H1 (cell line): ENCODE results near the gene PIAS3. TPM values are rescaled to one million over a fixed set of nuclear protein-coding genes. Genes with fewer than 3 reads are reported as not detected.

Source experiments
- FOSL1 ChIP-seq: IDR thresholded peaks from 2 replicates; pipeline ENCODE4 v1.6.1; 2011; ENCODE audit warnings: mild to moderate bottlenecking, low read depth, low read length, moderate library complexity; ENCODE audit not compliant: insufficient read depth
- POLR2AphosphoS5 ChIP-seq: IDR thresholded peaks from 2 replicates; pipeline ENCODE4 v1.6.1; 2011; ENCODE audit warnings: low read depth, low read length
- ZNF274 ChIP-seq: IDR thresholded peaks from 2 replicates; pipeline ENCODE4 v1.7.0; 2012; ENCODE audit warnings: low read length, borderline replicate concordance; ENCODE audit errors: extremely low read depth
- polyA plus RNA-seq, 7 experiments: library from polyadenylated mRNA; depleted of rRNA in 3 of 7; stranded (reverse) in 5 of 7; unstranded in 2 of 7; fragments of >200 nt in 5 of 7; fragments of 200-250 nt in 2 of 7; gene quantifications; 1 replicate in 5 of 7; 2 replicates in 1 of 7; 4 replicates in 1 of 7; pipeline versions ENCODE4 v1.2.1 to v1.2.3, GENCODE V29; 2011 to 2013; ENCODE audit warnings: missing spikeins in 2 of 7, mixed read lengths in 2 of 7
- total RNA-seq: library from RNA; stranded (reverse); fragmentation: NEBNext Ultra II Directional; extraction: Animal tissue kit (Norgen Biotek cat#: 25700); gene quantifications from 2 replicates; pipeline ENCODE4 v1.2.1, GENCODE V29; 2021
- TF ChIP-seq, protein P1 (sequence below): fragments of 300-600 bp; sonication (generic); IDR thresholded peaks from 2 replicates; pipeline ENCODE4 v1.7.1; 2012; ENCODE audit warnings: low read length, moderate library complexity, mild to moderate bottlenecking, inconsistent platforms; ENCODE audit not compliant: insufficient replicate concordance
- TF ChIP-seq, protein P2 (sequence below), 3 experiments: IDR thresholded peaks; 1 replicate in 2 of 3; 2 replicates in 1 of 3; pipeline versions ENCODE4 v1.5.1 to v1.6.1; 2011; ENCODE audit warnings: low read length in 3 of 3, mild to moderate bottlenecking in 3 of 3, inconsistent platforms in 2 of 3, low read depth in 1 of 3, moderate library complexity in 1 of 3; ENCODE audit not compliant: insufficient read depth in 1 of 3; ENCODE audit errors: control extremely low read depth in 1 of 3

Gene PIAS3
- total and polyA plus RNA-seq, 2 of the 8 experiments (the other 6 are each of a cell fraction or from before 2014, with no cell fraction given), result 36.7 to 49.9 TPM

DNA sequence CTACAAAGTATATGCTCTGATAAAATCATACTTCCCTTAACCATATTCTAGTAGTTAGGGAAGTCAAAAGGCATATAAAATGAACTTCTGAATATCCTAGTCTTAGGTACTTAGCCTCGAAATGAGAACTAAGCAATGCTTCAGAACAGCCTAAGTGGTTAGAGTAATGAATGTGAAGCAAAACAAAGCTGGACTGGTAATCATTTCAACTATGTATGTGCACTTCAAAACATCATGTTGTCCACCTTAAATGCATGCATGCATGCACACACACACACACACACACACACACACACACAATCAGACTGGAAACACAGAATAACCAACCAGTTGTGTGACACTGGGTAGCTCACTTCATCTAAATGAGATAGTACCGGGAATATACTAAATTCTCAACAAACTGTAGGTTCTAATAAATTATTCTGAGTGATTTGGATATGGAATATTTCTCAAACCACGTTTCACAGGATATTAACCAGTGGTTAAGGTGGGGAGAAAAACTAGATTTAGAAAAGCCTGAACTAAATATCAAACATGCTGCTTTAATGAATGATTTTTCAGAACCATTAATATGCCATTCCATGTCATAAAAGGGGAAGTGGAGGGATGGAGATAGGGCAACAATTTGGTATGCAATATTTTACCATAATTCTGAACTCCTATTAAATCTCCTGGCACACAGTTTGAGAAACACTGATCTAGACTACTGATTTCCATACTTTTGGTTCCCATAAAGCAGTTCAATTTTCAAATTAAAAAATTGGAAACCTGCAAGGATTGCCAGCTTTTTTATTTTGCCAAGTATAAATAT, 54.4 kb downstream of the PIAS3 start (continued):
- TF ChIP-seq, protein P1, sequence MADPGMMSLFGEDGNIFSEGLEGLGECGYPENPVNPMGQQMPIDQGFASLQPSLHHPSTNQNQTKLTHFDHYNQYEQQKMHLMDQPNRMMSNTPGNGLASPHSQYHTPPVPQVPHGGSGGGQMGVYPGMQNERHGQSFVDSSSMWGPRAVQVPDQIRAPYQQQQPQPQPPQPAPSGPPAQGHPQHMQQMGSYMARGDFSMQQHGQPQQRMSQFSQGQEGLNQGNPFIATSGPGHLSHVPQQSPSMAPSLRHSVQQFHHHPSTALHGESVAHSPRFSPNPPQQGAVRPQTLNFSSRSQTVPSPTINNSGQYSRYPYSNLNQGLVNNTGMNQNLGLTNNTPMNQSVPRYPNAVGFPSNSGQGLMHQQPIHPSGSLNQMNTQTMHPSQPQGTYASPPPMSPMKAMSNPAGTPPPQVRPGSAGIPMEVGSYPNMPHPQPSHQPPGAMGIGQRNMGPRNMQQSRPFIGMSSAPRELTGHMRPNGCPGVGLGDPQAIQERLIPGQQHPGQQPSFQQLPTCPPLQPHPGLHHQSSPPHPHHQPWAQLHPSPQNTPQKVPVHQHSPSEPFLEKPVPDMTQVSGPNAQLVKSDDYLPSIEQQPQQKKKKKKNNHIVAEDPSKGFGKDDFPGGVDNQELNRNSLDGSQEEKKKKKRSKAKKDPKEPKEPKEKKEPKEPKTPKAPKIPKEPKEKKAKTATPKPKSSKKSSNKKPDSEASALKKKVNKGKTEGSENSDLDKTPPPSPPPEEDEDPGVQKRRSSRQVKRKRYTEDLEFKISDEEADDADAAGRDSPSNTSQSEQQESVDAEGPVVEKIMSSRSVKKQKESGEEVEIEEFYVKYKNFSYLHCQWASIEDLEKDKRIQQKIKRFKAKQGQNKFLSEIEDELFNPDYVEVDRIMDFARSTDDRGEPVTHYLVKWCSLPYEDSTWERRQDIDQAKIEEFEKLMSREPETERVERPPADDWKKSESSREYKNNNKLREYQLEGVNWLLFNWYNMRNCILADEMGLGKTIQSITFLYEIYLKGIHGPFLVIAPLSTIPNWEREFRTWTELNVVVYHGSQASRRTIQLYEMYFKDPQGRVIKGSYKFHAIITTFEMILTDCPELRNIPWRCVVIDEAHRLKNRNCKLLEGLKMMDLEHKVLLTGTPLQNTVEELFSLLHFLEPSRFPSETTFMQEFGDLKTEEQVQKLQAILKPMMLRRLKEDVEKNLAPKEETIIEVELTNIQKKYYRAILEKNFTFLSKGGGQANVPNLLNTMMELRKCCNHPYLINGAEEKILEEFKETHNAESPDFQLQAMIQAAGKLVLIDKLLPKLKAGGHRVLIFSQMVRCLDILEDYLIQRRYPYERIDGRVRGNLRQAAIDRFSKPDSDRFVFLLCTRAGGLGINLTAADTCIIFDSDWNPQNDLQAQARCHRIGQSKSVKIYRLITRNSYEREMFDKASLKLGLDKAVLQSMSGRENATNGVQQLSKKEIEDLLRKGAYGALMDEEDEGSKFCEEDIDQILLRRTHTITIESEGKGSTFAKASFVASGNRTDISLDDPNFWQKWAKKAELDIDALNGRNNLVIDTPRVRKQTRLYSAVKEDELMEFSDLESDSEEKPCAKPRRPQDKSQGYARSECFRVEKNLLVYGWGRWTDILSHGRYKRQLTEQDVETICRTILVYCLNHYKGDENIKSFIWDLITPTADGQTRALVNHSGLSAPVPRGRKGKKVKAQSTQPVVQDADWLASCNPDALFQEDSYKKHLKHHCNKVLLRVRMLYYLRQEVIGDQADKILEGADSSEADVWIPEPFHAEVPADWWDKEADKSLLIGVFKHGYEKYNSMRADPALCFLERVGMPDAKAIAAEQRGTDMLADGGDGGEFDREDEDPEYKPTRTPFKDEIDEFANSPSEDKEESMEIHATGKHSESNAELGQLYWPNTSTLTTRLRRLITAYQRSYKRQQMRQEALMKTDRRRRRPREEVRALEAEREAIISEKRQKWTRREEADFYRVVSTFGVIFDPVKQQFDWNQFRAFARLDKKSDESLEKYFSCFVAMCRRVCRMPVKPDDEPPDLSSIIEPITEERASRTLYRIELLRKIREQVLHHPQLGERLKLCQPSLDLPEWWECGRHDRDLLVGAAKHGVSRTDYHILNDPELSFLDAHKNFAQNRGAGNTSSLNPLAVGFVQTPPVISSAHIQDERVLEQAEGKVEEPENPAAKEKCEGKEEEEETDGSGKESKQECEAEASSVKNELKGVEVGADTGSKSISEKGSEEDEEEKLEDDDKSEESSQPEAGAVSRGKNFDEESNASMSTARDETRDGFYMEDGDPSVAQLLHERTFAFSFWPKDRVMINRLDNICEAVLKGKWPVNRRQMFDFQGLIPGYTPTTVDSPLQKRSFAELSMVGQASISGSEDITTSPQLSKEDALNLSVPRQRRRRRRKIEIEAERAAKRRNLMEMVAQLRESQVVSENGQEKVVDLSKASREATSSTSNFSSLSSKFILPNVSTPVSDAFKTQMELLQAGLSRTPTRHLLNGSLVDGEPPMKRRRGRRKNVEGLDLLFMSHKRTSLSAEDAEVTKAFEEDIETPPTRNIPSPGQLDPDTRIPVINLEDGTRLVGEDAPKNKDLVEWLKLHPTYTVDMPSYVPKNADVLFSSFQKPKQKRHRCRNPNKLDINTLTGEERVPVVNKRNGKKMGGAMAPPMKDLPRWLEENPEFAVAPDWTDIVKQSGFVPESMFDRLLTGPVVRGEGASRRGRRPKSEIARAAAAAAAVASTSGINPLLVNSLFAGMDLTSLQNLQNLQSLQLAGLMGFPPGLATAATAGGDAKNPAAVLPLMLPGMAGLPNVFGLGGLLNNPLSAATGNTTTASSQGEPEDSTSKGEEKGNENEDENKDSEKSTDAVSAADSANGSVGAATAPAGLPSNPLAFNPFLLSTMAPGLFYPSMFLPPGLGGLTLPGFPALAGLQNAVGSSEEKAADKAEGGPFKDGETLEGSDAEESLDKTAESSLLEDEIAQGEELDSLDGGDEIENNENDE, result no peak
- TF ChIP-seq ZNF274 (no peak), POLR2AphosphoS5 (no peak), FOSL1 (no peak)
- TF ChIP-seq, protein P2, sequence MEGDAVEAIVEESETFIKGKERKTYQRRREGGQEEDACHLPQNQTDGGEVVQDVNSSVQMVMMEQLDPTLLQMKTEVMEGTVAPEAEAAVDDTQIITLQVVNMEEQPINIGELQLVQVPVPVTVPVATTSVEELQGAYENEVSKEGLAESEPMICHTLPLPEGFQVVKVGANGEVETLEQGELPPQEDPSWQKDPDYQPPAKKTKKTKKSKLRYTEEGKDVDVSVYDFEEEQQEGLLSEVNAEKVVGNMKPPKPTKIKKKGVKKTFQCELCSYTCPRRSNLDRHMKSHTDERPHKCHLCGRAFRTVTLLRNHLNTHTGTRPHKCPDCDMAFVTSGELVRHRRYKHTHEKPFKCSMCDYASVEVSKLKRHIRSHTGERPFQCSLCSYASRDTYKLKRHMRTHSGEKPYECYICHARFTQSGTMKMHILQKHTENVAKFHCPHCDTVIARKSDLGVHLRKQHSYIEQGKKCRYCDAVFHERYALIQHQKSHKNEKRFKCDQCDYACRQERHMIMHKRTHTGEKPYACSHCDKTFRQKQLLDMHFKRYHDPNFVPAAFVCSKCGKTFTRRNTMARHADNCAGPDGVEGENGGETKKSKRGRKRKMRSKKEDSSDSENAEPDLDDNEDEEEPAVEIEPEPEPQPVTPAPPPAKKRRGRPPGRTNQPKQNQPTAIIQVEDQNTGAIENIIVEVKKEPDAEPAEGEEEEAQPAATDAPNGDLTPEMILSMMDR (IDR thresholded peaks at IDR 0.05; ENCODE audit: control extremely low read depth in 1 of 3, insufficient read depth in 1 of 3, low read depth in 1 of 3, low read length in 3 of 3), result no peak
